ENCODE data around the gene EXOSC2. TPM values are rescaled to one million over a fixed set of nuclear protein-coding genes. Genes with fewer than 3 reads are reported as not detected.

EXOSC2 gene
- total and polyA plus RNA-seq, 2 of the 13 experiments (the other 11 are each of a cell fraction or from before 2014, with no cell fraction given), result 27.5 to 63.8 TPM

DNA sequence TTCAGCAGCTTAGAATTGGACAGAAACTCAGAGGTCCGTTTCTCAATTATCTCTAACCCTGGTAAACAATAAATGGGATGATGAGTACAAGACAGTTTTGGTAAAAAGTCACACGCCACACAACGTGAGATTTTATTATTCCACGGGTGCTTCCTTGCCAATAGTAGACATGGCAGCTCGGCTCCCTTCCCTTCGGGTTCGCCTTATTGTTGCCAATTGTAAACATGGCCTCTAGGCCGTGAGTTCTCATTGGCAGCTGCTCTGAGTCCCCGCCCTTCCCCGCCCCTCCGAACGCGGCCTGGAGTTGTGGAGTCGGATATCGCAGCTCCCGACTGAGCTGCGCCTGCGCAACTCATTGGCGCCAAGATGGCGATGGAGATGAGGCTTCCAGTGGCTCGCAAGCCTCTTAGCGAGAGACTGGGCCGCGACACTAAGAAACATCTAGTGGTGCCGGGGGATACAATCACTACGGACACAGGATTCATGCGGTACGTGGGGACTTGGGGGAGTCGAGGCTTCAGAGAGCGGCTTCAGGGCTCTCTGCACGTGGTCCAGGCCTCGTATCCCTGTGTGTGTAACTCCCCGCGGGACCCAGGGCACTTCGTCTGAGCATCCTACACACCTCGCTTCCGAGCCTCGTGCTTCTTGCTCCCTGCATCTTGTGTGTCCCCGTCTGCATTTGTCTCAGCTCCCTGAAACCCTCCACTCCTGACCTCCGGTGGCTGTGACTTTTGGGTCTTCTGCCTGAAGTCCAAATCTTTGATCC lies at the start of gene EXOSC2 (continued):
- TF ChIP-seq, protein P1, sequence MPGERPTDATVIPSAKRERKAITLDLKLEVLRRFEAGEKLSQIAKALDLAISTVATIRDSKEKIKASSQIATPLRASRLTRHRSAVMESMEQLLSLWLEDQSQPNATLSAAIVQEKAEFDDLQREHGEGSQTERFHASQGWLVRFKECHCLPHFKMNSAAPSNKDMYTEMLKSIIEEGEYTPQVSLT (CRISPR knock-in tag; IDR thresholded peaks at IDR 0.05; ENCODE audit: borderline replicate concordance, low read depth), result no peak
- TF ChIP-seq ZNF350 (CRISPR knock-in tag; IDR thresholded peaks at IDR 0.05; ENCODE audit: borderline replicate concordance, low read depth) (peak; percentile 74; the same call in 1 of the 2 replicates), ZNF253 (CRISPR knock-in tag; IDR thresholded peaks at IDR 0.05; ENCODE audit: borderline replicate concordance) (peak; percentile 76; the same call in 1 of the 2 replicates), SNRNP70 (IDR thresholded peaks at IDR 0.05; ENCODE audit: low read depth, low read length) (no peak), ZSCAN22 (CRISPR knock-in tag; IDR thresholded peaks at IDR 0.05) (no peak), CBX1 (IDR thresholded peaks at IDR 0.05; ENCODE audit: low read depth) (peak; percentile 21), SP4 (CRISPR knock-in tag; IDR thresholded peaks at IDR 0.05) (peak; percentile 80), GABPA (IDR thresholded peaks at IDR 0.05; ENCODE audit: low read depth, low read length) (no peak), GABPA (CRISPR knock-in tag; IDR thresholded peaks at IDR 0.05; ENCODE audit: low read depth) (peak; percentile 71), SP2 (CRISPR knock-in tag; IDR thresholded peaks at IDR 0.05) (0 out of 2 replicates have a peak, but pooled peaks have one; percentile 40), CREM (IDR thresholded peaks at IDR 0.05) (no peak), CREM (CRISPR knock-in tag; IDR thresholded peaks at IDR 0.05) (no peak), ZNF781 (CRISPR knock-in tag; IDR thresholded peaks at IDR 0.05; ENCODE audit: borderline replicate concordance, not compliant biosample characterization) (peak; percentile 74), TRIM24 (CRISPR knock-in tag; IDR thresholded peaks at IDR 0.05) (no peak), GATA4 (IDR thresholded peaks at IDR 0.05; ENCODE audit: borderline replicate concordance, low read depth) (peak; percentile 53; the same call in 1 of the 2 replicates), TGIF2 (CRISPR knock-in tag; IDR thresholded peaks at IDR 0.05) (peak; percentile 86), ZNF329 (CRISPR knock-in tag; IDR thresholded peaks at IDR 0.05; ENCODE audit: low read depth) (no peak; the same call in 1 of the 2 replicates), ZNF713 (CRISPR knock-in tag; IDR thresholded peaks at IDR 0.05) (no peak), SIX1 (CRISPR knock-in tag; IDR thresholded peaks at IDR 0.05; ENCODE audit: borderline replicate concordance) (peak; percentile 57; the same call in 1 of the 2 replicates)
- TF ChIP-seq, protein P2, sequence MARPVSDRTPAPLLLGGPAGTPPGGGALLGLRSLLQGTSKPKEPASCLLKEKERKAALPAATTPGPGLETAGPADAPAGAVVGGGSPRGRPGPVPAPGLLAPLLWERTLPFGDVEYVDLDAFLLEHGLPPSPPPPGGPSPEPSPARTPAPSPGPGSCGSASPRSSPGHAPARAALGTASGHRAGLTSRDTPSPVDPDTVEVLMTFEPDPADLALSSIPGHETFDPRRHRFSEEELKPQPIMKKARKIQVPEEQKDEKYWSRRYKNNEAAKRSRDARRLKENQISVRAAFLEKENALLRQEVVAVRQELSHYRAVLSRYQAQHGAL (CRISPR knock-in tag; IDR thresholded peaks at IDR 0.05; ENCODE audit: not compliant biosample characterization), result peak; percentile 75
- TF ChIP-seq, protein P3, sequence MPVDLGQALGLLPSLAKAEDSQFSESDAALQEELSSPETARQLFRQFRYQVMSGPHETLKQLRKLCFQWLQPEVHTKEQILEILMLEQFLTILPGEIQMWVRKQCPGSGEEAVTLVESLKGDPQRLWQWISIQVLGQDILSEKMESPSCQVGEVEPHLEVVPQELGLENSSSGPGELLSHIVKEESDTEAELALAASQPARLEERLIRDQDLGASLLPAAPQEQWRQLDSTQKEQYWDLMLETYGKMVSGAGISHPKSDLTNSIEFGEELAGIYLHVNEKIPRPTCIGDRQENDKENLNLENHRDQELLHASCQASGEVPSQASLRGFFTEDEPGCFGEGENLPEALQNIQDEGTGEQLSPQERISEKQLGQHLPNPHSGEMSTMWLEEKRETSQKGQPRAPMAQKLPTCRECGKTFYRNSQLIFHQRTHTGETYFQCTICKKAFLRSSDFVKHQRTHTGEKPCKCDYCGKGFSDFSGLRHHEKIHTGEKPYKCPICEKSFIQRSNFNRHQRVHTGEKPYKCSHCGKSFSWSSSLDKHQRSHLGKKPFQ (CRISPR knock-in tag; IDR thresholded peaks at IDR 0.05; ENCODE audit: insufficient replicate concordance), result no peak
- TF ChIP-seq, protein P4, sequence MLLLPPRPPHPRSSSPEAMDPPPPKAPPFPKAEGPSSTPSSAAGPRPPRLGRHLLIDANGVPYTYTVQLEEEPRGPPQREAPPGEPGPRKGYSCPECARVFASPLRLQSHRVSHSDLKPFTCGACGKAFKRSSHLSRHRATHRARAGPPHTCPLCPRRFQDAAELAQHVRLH (CRISPR knock-in tag; IDR thresholded peaks at IDR 0.05; ENCODE audit: borderline replicate concordance, low read depth), result peak; percentile 36; the same call in 1 of the 2 replicates
- TF ChIP-seq, protein P5, sequence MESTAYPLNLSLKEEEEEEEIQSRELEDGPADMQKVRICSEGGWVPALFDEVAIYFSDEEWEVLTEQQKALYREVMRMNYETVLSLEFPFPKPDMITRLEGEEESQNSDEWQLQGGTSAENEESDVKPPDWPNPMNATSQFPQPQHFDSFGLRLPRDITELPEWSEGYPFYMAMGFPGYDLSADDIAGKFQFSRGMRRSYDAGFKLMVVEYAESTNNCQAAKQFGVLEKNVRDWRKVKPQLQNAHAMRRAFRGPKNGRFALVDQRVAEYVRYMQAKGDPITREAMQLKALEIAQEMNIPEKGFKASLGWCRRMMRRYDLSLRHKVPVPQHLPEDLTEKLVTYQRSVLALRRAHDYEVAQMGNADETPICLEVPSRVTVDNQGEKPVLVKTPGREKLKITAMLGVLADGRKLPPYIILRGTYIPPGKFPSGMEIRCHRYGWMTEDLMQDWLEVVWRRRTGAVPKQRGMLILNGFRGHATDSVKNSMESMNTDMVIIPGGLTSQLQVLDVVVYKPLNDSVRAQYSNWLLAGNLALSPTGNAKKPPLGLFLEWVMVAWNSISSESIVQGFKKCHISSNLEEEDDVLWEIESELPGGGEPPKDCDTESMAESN (CRISPR knock-in tag; conservative IDR thresholded peaks at IDR 0.05), result no peak; the same call in 1 of the 2 replicates
